LNCaP clone FGC (cell line): ENCODE measurements around the gene RIPOR2.
"Not testable (repeated sequence)": the region's sequence is repeated elsewhere in the genome, so short reads cannot be mapped to it uniquely, and the experiment has no call there.

Experiments used
- DNase-seq: peaks from one replicate; pipeline ENCODE4 v3.0.0-alpha.2; 2011; ENCODE audit warnings: low read depth
- H3K4me3 ChIP-seq: 2 replicates; pipeline ENCODE4 v1.5.1; 2011; ENCODE audit warnings: mild to moderate bottlenecking, low read depth, low read length, control low read depth
- CTCF ChIP-seq: IDR thresholded peaks from 2 replicates; pipeline ENCODE4 v1.5.1; 2012; ENCODE audit warnings: mild to moderate bottlenecking; ENCODE audit not compliant: control insufficient read depth, insufficient read depth; ENCODE audit errors: extremely low read depth

Gene RIPOR2

GRCh38 chr6:24761851-24762250 is 173.9 kb downstream of the RIPOR2 start:
- TF ChIP-seq CTCF = no peak
- no peak for DNase-seq
- H3K4me3 ChIP-seq = no peak overlapping the region

- no peak for DNase-seq
- no peak for TF ChIP-seq CTCF
- no peak overlapping the region for H3K4me3 ChIP-seq
These were observed 174.4 kb downstream of the RIPOR2 start for GRCh38 chr6:24761193-24761835.

- no peak for DNase-seq
- TF ChIP-seq CTCF = no peak
- no peak overlapping the region for H3K4me3 ChIP-seq
These were observed 175.6 kb downstream of the RIPOR2 start for GRCh38 chr6:24760210-24760609.

GRCh38 chr6:24759718-24760117 is 176.0 kb downstream of the RIPOR2 start:
- no peak overlapping the region for H3K4me3 ChIP-seq
- DNase-seq = no peak
- no peak for TF ChIP-seq CTCF

GRCh38 chr6:24757611-24758010 is 178.1 kb downstream of the RIPOR2 start:
- H3K4me3 ChIP-seq = no peak overlapping the region
- DNase-seq = no peak
- TF ChIP-seq CTCF = no peak

GRCh38 chr6:24755279-24755678 is 180.5 kb downstream of the RIPOR2 start:
- TF ChIP-seq CTCF = no peak
- DNase-seq = no peak
- no peak overlapping the region for H3K4me3 ChIP-seq

- H3K4me3 ChIP-seq, DNase-seq: not testable (repeated sequence)
These were observed 181.4 kb downstream of the RIPOR2 start for GRCh38 chr6:24754378-24754777.
